Natural killer cell (primary cell): ENCODE measurements around the gene IGF2BP2. TPM values are rescaled to one million over a fixed set of nuclear protein-coding genes. Genes with fewer than 3 reads are reported as not detected.

ENCODE experiments used
- ATAC-seq, 3 donors: fragments of 150-1000 bp in 2 of 3; fragments of 200-7000 bp in 1 of 3; cut with Tn5 transposase; 1 replicate in 1 of 3; 2 replicates in 2 of 3; pipeline ENCODE4 v1.10.0; 2021; ENCODE audit warnings: mild to moderate bottlenecking in 2 of 3, moderate library complexity in 2 of 3
- DNase-seq, 2 donors: peaks; one replicate each; pipeline versions ENCODE4 v3.0.0 to v3.0.0-alpha.2; 2013 to 2021; ENCODE audit warnings: mixed read lengths in 1 of 2
- H3K27ac ChIP-seq: one replicate; pipeline ENCODE4 v1.5.1; 2013; ENCODE audit warnings: mild to moderate bottlenecking, low read length
- H3K27me3 ChIP-seq: one replicate; pipeline ENCODE4 v1.6.1; 2013; ENCODE audit warnings: low read length; ENCODE audit not compliant: control insufficient read depth, insufficient read depth
- H3K36me3 ChIP-seq: one replicate; pipeline ENCODE4 v1.6.1; 2013; ENCODE audit warnings: low read length; ENCODE audit not compliant: control insufficient read depth, insufficient read depth
- H3K4me1 ChIP-seq: one replicate; pipeline ENCODE4 v1.6.1; 2013; ENCODE audit warnings: low read length; ENCODE audit not compliant: control insufficient read depth, insufficient read depth
- H3K4me3 ChIP-seq: one replicate; pipeline ENCODE4 v1.5.1; 2013; ENCODE audit warnings: low read length
- H3K9me3 ChIP-seq: one replicate; pipeline ENCODE4 v1.6.1; 2013; ENCODE audit warnings: low read length; ENCODE audit not compliant: control insufficient read depth, insufficient read depth
- H3K27ac Mint-ChIP-seq, 2 donors: one replicate each; pipeline ENCODE4 v1.8.0; 2022; ENCODE audit warnings: mild to moderate bottlenecking in 2 of 2, mixed read lengths in 2 of 2, moderate library complexity in 1 of 2
- H3K27me3 Mint-ChIP-seq, 2 donors: one replicate each; pipeline ENCODE4 v1.8.0; 2022; ENCODE audit warnings: low read depth in 2 of 2, mixed read lengths in 2 of 2
- H3K36me3 Mint-ChIP-seq: one replicate; pipeline ENCODE4 v1.8.0; 2022; ENCODE audit warnings: mixed read lengths
- H3K4me1 Mint-ChIP-seq, 2 donors: one replicate each; pipeline ENCODE4 v1.8.0; 2022; ENCODE audit warnings: mixed read lengths in 2 of 2
- H3K4me3 Mint-ChIP-seq: one replicate; pipeline ENCODE4 v1.8.0; 2022; ENCODE audit warnings: mild to moderate bottlenecking, moderate library complexity, mixed read lengths
- H3K9me3 Mint-ChIP-seq, 2 donors: one replicate each; pipeline ENCODE4 v1.8.0; 2022; ENCODE audit warnings: mixed read lengths in 2 of 2
- WGBS: methylation state at CpG from one replicate; pipeline ENCODE4 v1.1.7; 2013; ENCODE audit warnings: missing lambda C conversion rate; ENCODE audit not compliant: insufficient coverage; 5-methylcytosine and 5-hydroxymethylcytosine counted together
- intact Hi-C: fragments of 100-400 bp; cut with micrococcal nuclease; formaldehyde crosslinking; loops from one replicate; pipeline ENCODE4 v1.14.2; 2022
- total RNA-seq, 4 donors: library from RNA; stranded (reverse); fragments of 120-200 nt in 1 of 4; gene quantifications; one replicate each; pipeline versions ENCODE4 v1.2.3 to v1.2.4, GENCODE V29; 2013 to 2022
- TF ChIP-seq, protein P1 (sequence below): fragments of 200-600 bp; IDR thresholded peaks from one replicate; pipeline ENCODE4 v1.8.0; 2022; ENCODE audit warnings: antibody characterized with exemption

IGF2BP2 gene
- total RNA-seq, 3 donors from 2014 or later (not counting 1 experiment from before 2014, with no cell fraction given), result 4.2 to 16.8 (median 8.8) TPM

- Histone ChIP-seq H3K4me1 (no peaks in the 10 kb centered on the region), H3K27ac (no peak overlapping the region), H3K36me3 (no peaks in the 10 kb centered on the region), H3K27me3 (no peaks in the 10 kb centered on the region), H3K9me3 (no peaks in the 10 kb centered on the region), H3K4me3 (no peak overlapping the region)
- intact Hi-C loops, result no loop called here
- Mint-ChIP-seq H3K4me1 (no peaks in the 10 kb centered on the region), H3K27me3 (no peaks in the 10 kb centered on the region), H3K9me3 (no peaks in the 10 kb centered on the region), H3K4me3 (no peak overlapping the region), H3K36me3 (no peaks in the 10 kb centered on the region), H3K27ac (no peak overlapping the region)
- TF ChIP-seq, protein P1, sequence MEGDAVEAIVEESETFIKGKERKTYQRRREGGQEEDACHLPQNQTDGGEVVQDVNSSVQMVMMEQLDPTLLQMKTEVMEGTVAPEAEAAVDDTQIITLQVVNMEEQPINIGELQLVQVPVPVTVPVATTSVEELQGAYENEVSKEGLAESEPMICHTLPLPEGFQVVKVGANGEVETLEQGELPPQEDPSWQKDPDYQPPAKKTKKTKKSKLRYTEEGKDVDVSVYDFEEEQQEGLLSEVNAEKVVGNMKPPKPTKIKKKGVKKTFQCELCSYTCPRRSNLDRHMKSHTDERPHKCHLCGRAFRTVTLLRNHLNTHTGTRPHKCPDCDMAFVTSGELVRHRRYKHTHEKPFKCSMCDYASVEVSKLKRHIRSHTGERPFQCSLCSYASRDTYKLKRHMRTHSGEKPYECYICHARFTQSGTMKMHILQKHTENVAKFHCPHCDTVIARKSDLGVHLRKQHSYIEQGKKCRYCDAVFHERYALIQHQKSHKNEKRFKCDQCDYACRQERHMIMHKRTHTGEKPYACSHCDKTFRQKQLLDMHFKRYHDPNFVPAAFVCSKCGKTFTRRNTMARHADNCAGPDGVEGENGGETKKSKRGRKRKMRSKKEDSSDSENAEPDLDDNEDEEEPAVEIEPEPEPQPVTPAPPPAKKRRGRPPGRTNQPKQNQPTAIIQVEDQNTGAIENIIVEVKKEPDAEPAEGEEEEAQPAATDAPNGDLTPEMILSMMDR, result no peak
- no peak for ATAC-seq
- WGBS, result 94% methylated on average over 5 of the region's 5 CpGs
- DNase-seq, result no peak
Observed at GRCh38 chr3:185784317-185784716, 40.5 kb downstream of the IGF2BP2 start.

- intact Hi-C loops, result no loop called here
- Histone ChIP-seq H3K27me3 (no peaks in the 10 kb centered on the region), H3K4me1 (no peaks in the 10 kb centered on the region), H3K36me3 (no peaks in the 10 kb centered on the region), H3K9me3 (no peaks in the 10 kb centered on the region), H3K4me3 (no peak overlapping the region), H3K27ac (no peak overlapping the region)
- Mint-ChIP-seq H3K9me3 (peaks cover 0 to 1% of the 10 kb centered on the region in 2 donors), H3K36me3 (no peaks in the 10 kb centered on the region), H3K4me1 (no peaks in the 10 kb centered on the region), H3K4me3 (no peak overlapping the region), H3K27me3 (no peaks in the 10 kb centered on the region), H3K27ac (no peak overlapping the region)
- ATAC-seq (no peak), DNase-seq (no peak)
- WGBS, result 61% methylated on average over 2 of the region's 3 CpGs
- TF ChIP-seq, protein P1, result no peak
Observed at GRCh38 chr3:185781759-185782158, 43.1 kb downstream of the IGF2BP2 start.

- Mint-ChIP-seq H3K9me3 (peaks cover 0 to 5% of the 10 kb centered on the region in 2 donors), H3K27me3 (no peaks in the 10 kb centered on the region), H3K4me3 (no peak overlapping the region), H3K4me1 (no peaks in the 10 kb centered on the region), H3K27ac (no peak overlapping the region), H3K36me3 (no peaks in the 10 kb centered on the region)
- DNase-seq (no peak), ATAC-seq (no peak)
- intact Hi-C loops, result no loop called here
- 100% methylated on average over 1 of the region's 2 CpGs for whole genome bisulfite sequencing
- no peaks in the 10 kb centered on the region for H3K36me3 ChIP-seq
- H3K27me3 ChIP-seq, result no peaks in the 10 kb centered on the region
- TF ChIP-seq, protein P1, result no peak
- no peaks in the 10 kb centered on the region for H3K9me3 ChIP-seq
- no peaks in the 10 kb centered on the region for H3K4me1 ChIP-seq
- no peak overlapping the region for H3K4me3 ChIP-seq
- no peak overlapping the region for H3K27ac ChIP-seq
Observed at GRCh38 chr3:185779461-185779860, 45.4 kb downstream of the IGF2BP2 start.

- no peak for DNase-seq
- Mint-ChIP-seq H3K4me1 (peaks cover 4 to 6% of the 10 kb centered on the region in 2 donors), H3K36me3 (no peaks in the 10 kb centered on the region), H3K9me3 (peaks cover 0 to 5% of the 10 kb centered on the region in 2 donors), H3K4me3 (no peak overlapping the region), H3K27me3 (no peaks in the 10 kb centered on the region), H3K27ac (no peak overlapping the region)
- Histone ChIP-seq H3K27me3 (no peaks in the 10 kb centered on the region), H3K36me3 (no peaks in the 10 kb centered on the region), H3K4me1 (no peaks in the 10 kb centered on the region), H3K27ac (no peak overlapping the region), H3K4me3 (no peak overlapping the region), H3K9me3 (no peaks in the 10 kb centered on the region)
- TF ChIP-seq, protein P1, result no peak
- intact Hi-C loops, result no loop called here
- WGBS, result no CpG with 5 or more reads among the region's 1 CpG
- ATAC-seq, result no peak
Observed at GRCh38 chr3:185778821-185779220, 46.0 kb downstream of the IGF2BP2 start.
